RPMI8226 (cell line): ENCODE results near the gene CLCA2.

ENCODE experiments used
- DNase-seq: peaks from one replicate; pipeline ENCODE4 v3.0.0-alpha.2; 2015

Gene CLCA2

GRCh38 chr1:86478416-86479156 is 54.6 kb downstream of the CLCA2 start:
- DNase-seq, result no peak

GRCh38 chr1:86481966-86482365 is 58.0 kb downstream of the CLCA2 start:
- no peak for DNase-seq

- no peak for DNase-seq
These were observed 63.3 kb downstream of the CLCA2 start for GRCh38 chr1:86487131-86487810.

GRCh38 chr1:86487811-86488141 is 63.8 kb downstream of the CLCA2 start:
- no peak for DNase-seq

GRCh38 chr1:86489242-86489878 is 65.4 kb downstream of the CLCA2 start:
- no peak for DNase-seq

GRCh38 chr1:86491171-86491950 is 67.4 kb downstream of the CLCA2 start:
- no peak for DNase-seq

- DNase-seq, result no peak
These were observed 74.3 kb downstream of the CLCA2 start for GRCh38 chr1:86498281-86498680.

- DNase-seq, result peak; percentile 62
These were observed 76.1 kb downstream of the CLCA2 start for GRCh38 chr1:86499987-86500593.

GRCh38 chr1:86500714-86501113 is 76.7 kb downstream of the CLCA2 start:
- no peak for DNase-seq

GRCh38 chr1:86502125-86502646 is 78.2 kb downstream of the CLCA2 start:
- peak; percentile 52 for DNase-seq

- peak; percentile 56 for DNase-seq
These were observed 78.9 kb downstream of the CLCA2 start for GRCh38 chr1:86502721-86503405.

GRCh38 chr1:86503406-86504136 is 79.6 kb downstream of the CLCA2 start:
- no peak for DNase-seq

- DNase-seq, result no peak
These were observed 80.1 kb downstream of the CLCA2 start for GRCh38 chr1:86504137-86504479.

- no peak for DNase-seq
These were observed 81.1 kb downstream of the CLCA2 start for GRCh38 chr1:86504895-86505563.

- DNase-seq, result no peak
These were observed 81.6 kb downstream of the CLCA2 start for GRCh38 chr1:86505564-86505902.
